Ishikawa (cell line): ENCODE measurements around the gene FAM131A.

ENCODE experiments used
- EGR1 ChIP-seq: IDR thresholded peaks from 2 replicates; pipeline ENCODE4 v1.6.1; 2012
- FOXM1 ChIP-seq: IDR thresholded peaks from 2 replicates; pipeline ENCODE4 v1.6.1; 2012; ENCODE audit warnings: low read depth, borderline replicate concordance
- RAD21 ChIP-seq: IDR thresholded peaks from 2 replicates; pipeline ENCODE4 v1.6.1; 2012; ENCODE audit warnings: low read depth
- TAF1 ChIP-seq: IDR thresholded peaks from 2 replicates; pipeline ENCODE4 v1.6.1; 2012; ENCODE audit warnings: low read depth, mild to moderate bottlenecking
- TCF12 ChIP-seq: IDR thresholded peaks from 2 replicates; pipeline ENCODE4 v1.6.1; 2012; ENCODE audit warnings: low read depth

GRCh38 chr3:184347321-184348056, 10.1 kb downstream of the FAM131A start:
- no peak for TF ChIP-seq RAD21
- no peak for TF ChIP-seq TCF12
- TF ChIP-seq FOXM1: no peak
- TF ChIP-seq TAF1: no peak
- no peak for TF ChIP-seq EGR1
